NCI-H2171 treated with DMSO at 0.1 percent for 48 hours (cell line): ENCODE results near the gene PHLPP1.

Experiments
- DNase-seq: peaks from one replicate; lab custom pipeline; 2025; lab: John Stamatoyannopoulos, UW

PHLPP1 gene

GRCh38 chr18:62979900-62980299 lies 264.6 kb downstream of the PHLPP1 start:
- no peak for DNase-seq

- DNase-seq: no peak
These were observed 266.2 kb downstream of the PHLPP1 start for GRCh38 chr18:62981566-62981965.

- DNase-seq: peak; percentile 47
These were observed 267.4 kb downstream of the PHLPP1 start for GRCh38 chr18:62982600-62983251.

GRCh38 chr18:62984656-62985315 lies 269.4 kb downstream of the PHLPP1 start:
- no peak for DNase-seq

- DNase-seq: no peak
These were observed 271.1 kb downstream of the PHLPP1 start for GRCh38 chr18:62986490-62986889.

GRCh38 chr18:62987055-62987830 lies 271.9 kb downstream of the PHLPP1 start:
- DNase-seq: no peak

- DNase-seq: no peak
These were observed 272.5 kb downstream of the PHLPP1 start for GRCh38 chr18:62987859-62988258.

GRCh38 chr18:62988471-62988870 lies 273.1 kb downstream of the PHLPP1 start:
- DNase-seq: no peak

GRCh38 chr18:62989195-62989594 lies 273.9 kb downstream of the PHLPP1 start:
- peak; percentile 29 for DNase-seq

- DNase-seq: no peak
These were observed 275.3 kb downstream of the PHLPP1 start for GRCh38 chr18:62990653-62991052.

GRCh38 chr18:62991389-62991788 lies 276.0 kb downstream of the PHLPP1 start:
- DNase-seq: no peak

GRCh38 chr18:62991959-62992358 lies 276.6 kb downstream of the PHLPP1 start:
- no peak for DNase-seq

- no peak for DNase-seq
These were observed 277.6 kb downstream of the PHLPP1 start for GRCh38 chr18:62992877-62993365.

GRCh38 chr18:62996566-62996965 lies 281.2 kb downstream of the PHLPP1 start:
- no peak for DNase-seq

- no peak for DNase-seq
These were observed 281.7 kb downstream of the PHLPP1 start for GRCh38 chr18:62997076-62997475.

GRCh38 chr18:62998443-62998842 lies 283.1 kb downstream of the PHLPP1 start:
- DNase-seq: no peak

- no peak for DNase-seq
These were observed 284.1 kb downstream of the PHLPP1 start for GRCh38 chr18:62999392-62999791.

- DNase-seq: no peak
These were observed 284.6 kb downstream of the PHLPP1 start for GRCh38 chr18:62999921-63000320.

GRCh38 chr18:63000839-63001238 lies 285.5 kb downstream of the PHLPP1 start:
- DNase-seq: no peak

- DNase-seq: no peak
These were observed 286.5 kb downstream of the PHLPP1 start for GRCh38 chr18:63001861-63002260.

- no peak for DNase-seq
These were observed 287.0 kb downstream of the PHLPP1 start for GRCh38 chr18:63002305-63002704.

GRCh38 chr18:63002803-63003445 lies 287.6 kb downstream of the PHLPP1 start:
- DNase-seq: no peak
